Tibial nerve (tissue), 4 donors: ENCODE data around the gene FLYWCH1.

Source experiments
- EP300 ChIP-seq, 2 donors: sonication (generic); formaldehyde crosslinking; IDR thresholded peaks; one replicate each; pipeline ENCODE4 v1.6.1; 2017; ENCODE audit warnings: antibody characterized with exemption in 2 of 2, mild to moderate bottlenecking in 1 of 2
- POLR2A ChIP-seq, 2 donors: fragments of 450-650 bp; IDR thresholded peaks; one replicate each; pipeline ENCODE4 v1.6.1; 2017; ENCODE audit warnings: antibody characterized with exemption in 2 of 2, mild to moderate bottlenecking in 2 of 2, moderate library complexity in 2 of 2
- TF ChIP-seq, protein P1 (sequence below), 5 experiments: fragments of 200-600 bp in 3 of 5; fragments of 450-650 bp in 2 of 5; sonication (generic) in 3 of 5; IDR thresholded peaks; one replicate each; pipeline ENCODE4 v1.5.1; 2016 to 2019; ENCODE audit warnings: antibody characterized with exemption in 5 of 5, mild to moderate bottlenecking in 3 of 5, moderate library complexity in 2 of 5

DNA sequence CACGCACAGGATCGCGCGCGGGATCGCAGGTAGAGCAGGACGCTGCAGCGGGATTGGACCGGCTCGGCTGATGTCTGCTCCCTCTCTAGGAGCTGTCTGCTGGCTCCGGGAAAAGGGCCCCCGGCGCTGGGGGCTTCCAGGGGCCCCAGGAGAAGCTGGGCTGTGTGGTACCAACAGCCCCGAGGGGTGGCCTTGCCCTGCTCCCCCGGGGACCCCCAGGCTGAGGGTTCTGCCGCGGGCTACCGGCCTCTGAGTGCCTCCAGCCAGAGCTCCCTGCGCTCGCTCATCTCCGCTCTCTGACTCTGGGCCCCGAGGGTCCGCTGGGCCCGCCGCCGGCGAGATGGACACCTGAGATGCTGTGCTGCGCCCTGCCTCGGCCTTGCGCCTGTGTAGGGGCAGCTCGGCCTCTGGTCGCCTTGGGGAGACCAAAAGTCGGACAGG lies 56.0 kb downstream of the FLYWCH1 start:
- TF ChIP-seq, protein P1, sequence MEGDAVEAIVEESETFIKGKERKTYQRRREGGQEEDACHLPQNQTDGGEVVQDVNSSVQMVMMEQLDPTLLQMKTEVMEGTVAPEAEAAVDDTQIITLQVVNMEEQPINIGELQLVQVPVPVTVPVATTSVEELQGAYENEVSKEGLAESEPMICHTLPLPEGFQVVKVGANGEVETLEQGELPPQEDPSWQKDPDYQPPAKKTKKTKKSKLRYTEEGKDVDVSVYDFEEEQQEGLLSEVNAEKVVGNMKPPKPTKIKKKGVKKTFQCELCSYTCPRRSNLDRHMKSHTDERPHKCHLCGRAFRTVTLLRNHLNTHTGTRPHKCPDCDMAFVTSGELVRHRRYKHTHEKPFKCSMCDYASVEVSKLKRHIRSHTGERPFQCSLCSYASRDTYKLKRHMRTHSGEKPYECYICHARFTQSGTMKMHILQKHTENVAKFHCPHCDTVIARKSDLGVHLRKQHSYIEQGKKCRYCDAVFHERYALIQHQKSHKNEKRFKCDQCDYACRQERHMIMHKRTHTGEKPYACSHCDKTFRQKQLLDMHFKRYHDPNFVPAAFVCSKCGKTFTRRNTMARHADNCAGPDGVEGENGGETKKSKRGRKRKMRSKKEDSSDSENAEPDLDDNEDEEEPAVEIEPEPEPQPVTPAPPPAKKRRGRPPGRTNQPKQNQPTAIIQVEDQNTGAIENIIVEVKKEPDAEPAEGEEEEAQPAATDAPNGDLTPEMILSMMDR (IDR thresholded peaks at IDR 0.05) = no peak
- TF ChIP-seq POLR2A (IDR thresholded peaks at IDR 0.05) (no peak), EP300 (IDR thresholded peaks at IDR 0.05) (no peak)
